ENCODE results near the gene DRG2. TPM values are rescaled to one million over a fixed set of nuclear protein-coding genes. Genes with fewer than 3 reads are reported as not detected.

DRG2 gene
- total RNA-seq, 6 experiments from 2014 or later = 30.6 to 38.1 (median 33.7) TPM

GRCh38 chr17:18146980-18147379 is 59.2 kb downstream of the DRG2 start:
- TF ChIP-seq CTCF (IDR thresholded peaks at IDR 0.05) = no peak
- DNase-seq = no peak
- H3K4me3 Mint-ChIP-seq = no peak overlapping the region
- peaks cover 13% of the 10 kb centered on the region for H3K27me3 Mint-ChIP-seq (ENCODE audit: insufficient read depth)
- no peaks in the 10 kb centered on the region for H3K36me3 Mint-ChIP-seq (ENCODE audit: low read depth)
- no peaks in the 10 kb centered on the region for H3K9me3 Mint-ChIP-seq
- peaks cover 6% of the 10 kb centered on the region; the same call in 1 of the 2 replicates for H3K4me1 Mint-ChIP-seq (ENCODE audit: low read depth)
- H3K27ac Mint-ChIP-seq = no peak overlapping the region

GRCh38 chr17:18148586-18148985 is 60.8 kb downstream of the DRG2 start:
- Mint-ChIP-seq H3K27ac (no peak overlapping the region), H3K27me3 (ENCODE audit: insufficient read depth) (peaks cover 8% of the 10 kb centered on the region), H3K36me3 (ENCODE audit: low read depth) (no peaks in the 10 kb centered on the region), H3K4me1 (ENCODE audit: low read depth) (peaks cover 8% of the 10 kb centered on the region; the same call in 1 of the 2 replicates), H3K9me3 (no peaks in the 10 kb centered on the region), H3K4me3 (no peak overlapping the region)
- no peak for DNase-seq
- no peak for TF ChIP-seq CTCF (IDR thresholded peaks at IDR 0.05)

- peaks cover 6% of the 10 kb centered on the region; the same call in 1 of the 2 replicates for H3K4me1 Mint-ChIP-seq (ENCODE audit: low read depth)
- H3K4me3 Mint-ChIP-seq = no peak overlapping the region
- H3K27ac Mint-ChIP-seq = no peak overlapping the region
- no peak for TF ChIP-seq CTCF (IDR thresholded peaks at IDR 0.05)
- peaks cover 9% of the 10 kb centered on the region for H3K27me3 Mint-ChIP-seq (ENCODE audit: insufficient read depth)
- H3K36me3 Mint-ChIP-seq (ENCODE audit: low read depth) = no peaks in the 10 kb centered on the region
- DNase-seq = no peak
- H3K9me3 Mint-ChIP-seq = no peaks in the 10 kb centered on the region
Observed at GRCh38 chr17:18151290-18151689, 63.5 kb downstream of the DRG2 start.

- Mint-ChIP-seq H3K27me3 (ENCODE audit: insufficient read depth) (peaks cover 3% of the 10 kb centered on the region), H3K4me1 (ENCODE audit: low read depth) (peaks cover 29% of the 10 kb centered on the region), H3K9me3 (no peaks in the 10 kb centered on the region), H3K27ac (no peak overlapping the region), H3K4me3 (no peak overlapping the region), H3K36me3 (ENCODE audit: low read depth) (no peaks in the 10 kb centered on the region)
- no peak for TF ChIP-seq CTCF (IDR thresholded peaks at IDR 0.05)
- no peak for DNase-seq
Observed at GRCh38 chr17:18155179-18155578, 67.4 kb downstream of the DRG2 start.

- Mint-ChIP-seq H3K4me1 (ENCODE audit: low read depth) (peaks cover 31% of the 10 kb centered on the region), H3K27me3 (ENCODE audit: insufficient read depth) (peaks cover 2% of the 10 kb centered on the region; the same call in 1 of the 2 replicates), H3K36me3 (ENCODE audit: low read depth) (no peaks in the 10 kb centered on the region), H3K4me3 (no peak overlapping the region), H3K27ac (no peak overlapping the region), H3K9me3 (no peaks in the 10 kb centered on the region)
- TF ChIP-seq CTCF (IDR thresholded peaks at IDR 0.05) = peak; percentile 24; the same call in 1 of the 2 replicates
- DNase-seq = no peak
Observed at GRCh38 chr17:18156171-18156975, 68.6 kb downstream of the DRG2 start.

All from HFFc6 (cell line).